GM12874 (cell line): ENCODE data around the gene EPB41L2.

Experiments used
- CTCF ChIP-seq: IDR thresholded peaks from 2 replicates; pipeline ENCODE4 v1.5.1; 2011; ENCODE audit warnings: low read depth, mild to moderate bottlenecking, control low read depth, low read length, moderate library complexity; ENCODE audit not compliant: insufficient read depth

EPB41L2 gene

GRCh38 chr6:130906736-130907381 is 156.2 kb downstream of the EPB41L2 start:
- no peak for TF ChIP-seq CTCF

DNA sequence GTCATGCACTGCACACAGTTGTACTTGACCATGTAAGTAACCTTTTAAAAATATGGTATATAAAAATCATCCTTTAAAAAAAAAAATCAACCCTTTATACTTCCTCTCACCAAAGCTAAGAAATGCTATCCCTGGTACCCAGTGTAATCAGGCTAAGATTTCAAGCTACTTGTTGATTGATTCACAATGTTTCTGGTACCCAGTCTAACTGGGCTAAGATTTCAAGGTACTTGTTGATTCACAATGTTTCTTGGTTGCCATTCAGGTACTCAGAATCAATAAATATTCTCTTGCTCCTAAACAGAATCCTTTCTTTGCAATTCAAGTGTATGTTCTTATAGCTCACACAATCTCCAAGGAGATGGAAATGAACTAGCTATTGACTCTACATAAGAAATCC is 159.4 kb downstream of the EPB41L2 start:
- no peak for TF ChIP-seq CTCF

DNA sequence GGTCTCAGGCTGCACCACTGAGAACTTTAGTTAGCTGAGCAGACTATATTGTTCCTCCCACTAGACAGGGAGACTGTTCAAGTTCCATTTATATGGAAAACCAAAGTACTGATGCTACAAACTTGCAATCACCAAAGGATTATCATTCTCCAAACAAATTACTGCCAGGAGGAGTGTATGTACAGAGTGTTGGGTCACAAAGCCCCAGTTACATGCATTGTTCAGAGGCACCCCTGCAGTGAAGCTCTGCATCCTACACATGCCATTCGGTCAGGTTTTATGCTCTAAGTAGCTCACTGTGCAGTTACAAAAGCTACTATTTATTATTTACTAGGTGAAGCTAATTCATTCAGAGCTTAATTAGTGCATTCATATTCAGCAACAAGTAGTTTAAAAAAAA is 160.0 kb downstream of the EPB41L2 start:
- TF ChIP-seq CTCF = no peak

GRCh38 chr6:130900913-130901312 is 162.1 kb downstream of the EPB41L2 start:
- no peak for TF ChIP-seq CTCF

GRCh38 chr6:130896249-130896648 is 166.8 kb downstream of the EPB41L2 start:
- no peak for TF ChIP-seq CTCF

- TF ChIP-seq CTCF = no peak
These were observed 167.5 kb downstream of the EPB41L2 start for GRCh38 chr6:130895516-130895915.

- TF ChIP-seq CTCF = no peak
These were observed 169.3 kb downstream of the EPB41L2 start for GRCh38 chr6:130893766-130894165.
